NCI-H226 (cell line): ENCODE data around the gene GFM2.
"Not testable (repeated sequence)": the region's sequence is repeated elsewhere in the genome, so short reads cannot be mapped to it uniquely, and the experiment has no call there.

Experiments used
- DNase-seq: peaks from one replicate; pipeline ENCODE4 v3.0.0-alpha.2; 2015

GFM2 gene

GRCh38 chr5:74686962-74687751, 79.8 kb downstream of the GFM2 start:
- DNase-seq = no peak

GRCh38 chr5:74685979-74686631, 80.8 kb downstream of the GFM2 start:
- no peak for DNase-seq

- peak; percentile 89 for DNase-seq
These were observed 81.7 kb downstream of the GFM2 start, which contains the start of gene HEXB for GRCh38 chr5:74684900-74685851. Gene HEXB (plus strand): TSS chr5:74685233. CDS start chr5:74685261, 28 bp downstream.

GRCh38 chr5:74679966-74680365, 87.0 kb downstream of the GFM2 start:
- DNase-seq = peak; percentile 59

- DNase-seq = not testable (repeated sequence)
These were observed 87.6 kb downstream of the GFM2 start for GRCh38 chr5:74679300-74679699.

- DNase-seq = not testable (repeated sequence)
These were observed 88.8 kb downstream of the GFM2 start for GRCh38 chr5:74678123-74678522.

- not testable (repeated sequence) for DNase-seq
These were observed 90.5 kb downstream of the GFM2 start for GRCh38 chr5:74676466-74676865.

- DNase-seq = peak; percentile 28
These were observed 93.7 kb downstream of the GFM2 start for GRCh38 chr5:74673011-74673790.

GRCh38 chr5:74672215-74672877, 94.6 kb downstream of the GFM2 start:
- no peak for DNase-seq
